ENCODE results near the gene CYP26A1.

CYP26A1 gene

GRCh38 chr10:93073539-93074146, at the start of gene CYP26A1:
Gene CYP26A1 (plus strand): TSS chr10:93073893. CDS start chr10:93073935, 42 bp downstream.
- peaks cover 13% of the 10 kb centered on the region for H3K27me3 ChIP-seq (replicated peaks; ENCODE audit: control insufficient read depth, insufficient read depth, low read length)
- no peaks in the 10 kb centered on the region for H3K36me3 ChIP-seq (ENCODE audit: control insufficient read depth, insufficient read depth, low read length)
- no peak for DNase-seq (ENCODE audit: extremely low read depth, insufficient read length)
- TF ChIP-seq CTCF (IDR thresholded peaks at IDR 0.05; ENCODE audit: insufficient read depth, low read length, poor library complexity, severe bottlenecking) = no peak
- peak within 1 kb of the TSS; percentile 40 for H3K4me3 ChIP-seq (replicated peaks; ENCODE audit: low read depth, low read length)

GRCh38 chr10:93026072-93026471, 47.6 kb upstream of the CYP26A1 start:
- H3K4me3 ChIP-seq (replicated peaks; ENCODE audit: low read depth, low read length) = no peak overlapping the region
- H3K27me3 ChIP-seq (replicated peaks; ENCODE audit: control insufficient read depth, insufficient read depth, low read length) = no peaks in the 10 kb centered on the region
- H3K36me3 ChIP-seq (ENCODE audit: control insufficient read depth, insufficient read depth, low read length) = no peaks in the 10 kb centered on the region
- no peak for TF ChIP-seq CTCF (IDR thresholded peaks at IDR 0.05; ENCODE audit: insufficient read depth, low read length, poor library complexity, severe bottlenecking)
- DNase-seq (ENCODE audit: extremely low read depth, insufficient read length) = no peak

- H3K4me3 ChIP-seq (replicated peaks; ENCODE audit: low read depth, low read length) = no peak overlapping the region
- no peak for TF ChIP-seq CTCF (IDR thresholded peaks at IDR 0.05; ENCODE audit: insufficient read depth, low read length, poor library complexity, severe bottlenecking)
- DNase-seq (ENCODE audit: extremely low read depth, insufficient read length) = no peak
- no peaks in the 10 kb centered on the region for H3K36me3 ChIP-seq (ENCODE audit: control insufficient read depth, insufficient read depth, low read length)
- H3K27me3 ChIP-seq (replicated peaks; ENCODE audit: control insufficient read depth, insufficient read depth, low read length) = no peaks in the 10 kb centered on the region
Measured at GRCh38 chr10:93027508-93027907, 46.2 kb upstream of the CYP26A1 start.

GRCh38 chr10:93028883-93029282, 44.8 kb upstream of the CYP26A1 start:
- no peak overlapping the region for H3K4me3 ChIP-seq (replicated peaks; ENCODE audit: low read depth, low read length)
- H3K36me3 ChIP-seq (ENCODE audit: control insufficient read depth, insufficient read depth, low read length) = no peaks in the 10 kb centered on the region
- no peak for DNase-seq (ENCODE audit: extremely low read depth, insufficient read length)
- no peak for TF ChIP-seq CTCF (IDR thresholded peaks at IDR 0.05; ENCODE audit: insufficient read depth, low read length, poor library complexity, severe bottlenecking)
- H3K27me3 ChIP-seq (replicated peaks; ENCODE audit: control insufficient read depth, insufficient read depth, low read length) = no peaks in the 10 kb centered on the region

- DNase-seq (ENCODE audit: extremely low read depth, insufficient read length) = no peak
- no peaks in the 10 kb centered on the region for H3K27me3 ChIP-seq (replicated peaks; ENCODE audit: control insufficient read depth, insufficient read depth, low read length)
- no peak for TF ChIP-seq CTCF (IDR thresholded peaks at IDR 0.05; ENCODE audit: insufficient read depth, low read length, poor library complexity, severe bottlenecking)
- no peaks in the 10 kb centered on the region for H3K36me3 ChIP-seq (ENCODE audit: control insufficient read depth, insufficient read depth, low read length)
- H3K4me3 ChIP-seq (replicated peaks; ENCODE audit: low read depth, low read length) = no peak overlapping the region
Measured at GRCh38 chr10:93030409-93030808, 43.3 kb upstream of the CYP26A1 start.

All from GM06990 (cell line).